Measurements from ENCODE around the gene FOXP1.

The FOXP1 gene

GRCh38 chr3:71520161-71521020 lies 63.1 kb downstream of the FOXP1 start:
- Histone ChIP-seq H3K36me3 (ENCODE audit: control insufficient read depth, insufficient read depth, low read length) (no peaks in the 10 kb centered on the region), H3K9ac (ENCODE audit: low read length) (no peak overlapping the region), H3K27me3 (ENCODE audit: control insufficient read depth, insufficient read depth, low read length) (no peaks in the 10 kb centered on the region), H3K4me1 (ENCODE audit: control insufficient read depth, insufficient read depth, low read length) (no peaks in the 10 kb centered on the region), H3K4me3 (ENCODE audit: low read length) (no peak overlapping the region), H3K9me3 (ENCODE audit: control insufficient read depth, low read length) (no peaks in the 10 kb centered on the region)

- no peak overlapping the region for H3K9ac ChIP-seq (ENCODE audit: low read length)
- H3K36me3 ChIP-seq (ENCODE audit: control insufficient read depth, insufficient read depth, low read length), result no peaks in the 10 kb centered on the region
- no peaks in the 10 kb centered on the region for H3K4me1 ChIP-seq (ENCODE audit: control insufficient read depth, insufficient read depth, low read length)
- H3K4me3 ChIP-seq (ENCODE audit: low read length), result no peak overlapping the region
- H3K27me3 ChIP-seq (ENCODE audit: control insufficient read depth, insufficient read depth, low read length), result no peaks in the 10 kb centered on the region
- H3K9me3 ChIP-seq (ENCODE audit: control insufficient read depth, low read length), result no peaks in the 10 kb centered on the region
Observed at GRCh38 chr3:71518089-71518488, 65.4 kb downstream of the FOXP1 start.

- H3K4me3 ChIP-seq (ENCODE audit: low read length), result no peak overlapping the region
- no peak overlapping the region for H3K9ac ChIP-seq (ENCODE audit: low read length)
- no peaks in the 10 kb centered on the region for H3K4me1 ChIP-seq (ENCODE audit: control insufficient read depth, insufficient read depth, low read length)
- H3K36me3 ChIP-seq (ENCODE audit: control insufficient read depth, insufficient read depth, low read length), result no peaks in the 10 kb centered on the region
- no peaks in the 10 kb centered on the region for H3K9me3 ChIP-seq (ENCODE audit: control insufficient read depth, low read length)
- H3K27me3 ChIP-seq (ENCODE audit: control insufficient read depth, insufficient read depth, low read length), result no peaks in the 10 kb centered on the region
Observed at GRCh38 chr3:71517271-71517791, 66.2 kb downstream of the FOXP1 start.

- H3K4me3 ChIP-seq (ENCODE audit: low read length), result no peak overlapping the region
Observed at GRCh38 chr3:71515636-71516365, 67.7 kb downstream of the FOXP1 start.

GRCh38 chr3:71514621-71515020 lies 68.9 kb downstream of the FOXP1 start:
- H3K9me3 ChIP-seq (ENCODE audit: control insufficient read depth, low read length), result no peaks in the 10 kb centered on the region
- no peak overlapping the region for H3K4me3 ChIP-seq (ENCODE audit: low read length)
- H3K27me3 ChIP-seq (ENCODE audit: control insufficient read depth, insufficient read depth, low read length), result no peaks in the 10 kb centered on the region
- no peaks in the 10 kb centered on the region for H3K36me3 ChIP-seq (ENCODE audit: control insufficient read depth, insufficient read depth, low read length)
- H3K9ac ChIP-seq (ENCODE audit: low read length), result no peak overlapping the region
- no peaks in the 10 kb centered on the region for H3K4me1 ChIP-seq (ENCODE audit: control insufficient read depth, insufficient read depth, low read length)

More at GRCh38 chr3:71515636-71516365, 67.7 kb downstream of the FOXP1 start:
- Histone ChIP-seq H3K27me3 (ENCODE audit: control insufficient read depth, insufficient read depth, low read length) (no peaks in the 10 kb centered on the region), H3K9ac (ENCODE audit: low read length) (no peak overlapping the region), H3K36me3 (ENCODE audit: control insufficient read depth, insufficient read depth, low read length) (no peaks in the 10 kb centered on the region), H3K9me3 (ENCODE audit: control insufficient read depth, low read length) (no peaks in the 10 kb centered on the region), H3K4me1 (ENCODE audit: control insufficient read depth, insufficient read depth, low read length) (no peaks in the 10 kb centered on the region)

- no peaks in the 10 kb centered on the region for H3K27me3 ChIP-seq (ENCODE audit: control insufficient read depth, insufficient read depth, low read length)
- H3K36me3 ChIP-seq (ENCODE audit: control insufficient read depth, insufficient read depth, low read length), result no peaks in the 10 kb centered on the region
- no peak overlapping the region for H3K4me3 ChIP-seq (ENCODE audit: low read length)
- no peak overlapping the region for H3K9ac ChIP-seq (ENCODE audit: low read length)
- no peaks in the 10 kb centered on the region for H3K9me3 ChIP-seq (ENCODE audit: control insufficient read depth, low read length)
- H3K4me1 ChIP-seq (ENCODE audit: control insufficient read depth, insufficient read depth, low read length), result no peaks in the 10 kb centered on the region
Observed at GRCh38 chr3:71513515-71513914, 70.0 kb downstream of the FOXP1 start.

- no peaks in the 10 kb centered on the region for H3K4me1 ChIP-seq (ENCODE audit: control insufficient read depth, insufficient read depth, low read length)
- no peaks in the 10 kb centered on the region for H3K9me3 ChIP-seq (ENCODE audit: control insufficient read depth, low read length)
- H3K27me3 ChIP-seq (ENCODE audit: control insufficient read depth, insufficient read depth, low read length), result no peaks in the 10 kb centered on the region
Observed at GRCh38 chr3:71513081-71513480, 70.4 kb downstream of the FOXP1 start.

GRCh38 chr3:71512544-71512943 lies 71.0 kb downstream of the FOXP1 start:
- Histone ChIP-seq H3K9me3 (ENCODE audit: control insufficient read depth, low read length) (no peaks in the 10 kb centered on the region), H3K4me1 (ENCODE audit: control insufficient read depth, insufficient read depth, low read length) (no peaks in the 10 kb centered on the region), H3K36me3 (ENCODE audit: control insufficient read depth, insufficient read depth, low read length) (no peaks in the 10 kb centered on the region), H3K27me3 (ENCODE audit: control insufficient read depth, insufficient read depth, low read length) (no peaks in the 10 kb centered on the region), H3K4me3 (ENCODE audit: low read length) (no peak overlapping the region), H3K9ac (ENCODE audit: low read length) (no peak overlapping the region)

More at GRCh38 chr3:71513081-71513480, 70.4 kb downstream of the FOXP1 start:
- H3K9ac ChIP-seq (ENCODE audit: low read length), result no peak overlapping the region
- H3K4me3 ChIP-seq (ENCODE audit: low read length), result no peak overlapping the region
- no peaks in the 10 kb centered on the region for H3K36me3 ChIP-seq (ENCODE audit: control insufficient read depth, insufficient read depth, low read length)

- no peak overlapping the region for H3K4me3 ChIP-seq (ENCODE audit: low read length)
Observed at GRCh38 chr3:71512000-71512399, 71.5 kb downstream of the FOXP1 start.

GRCh38 chr3:71511446-71511845 lies 72.1 kb downstream of the FOXP1 start:
- Histone ChIP-seq H3K36me3 (ENCODE audit: control insufficient read depth, insufficient read depth, low read length) (no peaks in the 10 kb centered on the region), H3K27me3 (ENCODE audit: control insufficient read depth, insufficient read depth, low read length) (no peaks in the 10 kb centered on the region), H3K9me3 (ENCODE audit: control insufficient read depth, low read length) (no peaks in the 10 kb centered on the region)

More at GRCh38 chr3:71512000-71512399, 71.5 kb downstream of the FOXP1 start:
- H3K27me3 ChIP-seq (ENCODE audit: control insufficient read depth, insufficient read depth, low read length), result no peaks in the 10 kb centered on the region
- no peaks in the 10 kb centered on the region for H3K4me1 ChIP-seq (ENCODE audit: control insufficient read depth, insufficient read depth, low read length)
- H3K9me3 ChIP-seq (ENCODE audit: control insufficient read depth, low read length), result no peaks in the 10 kb centered on the region
- H3K9ac ChIP-seq (ENCODE audit: low read length), result no peak overlapping the region
- H3K36me3 ChIP-seq (ENCODE audit: control insufficient read depth, insufficient read depth, low read length), result no peaks in the 10 kb centered on the region

GRCh38 chr3:71511037-71511436 lies 72.5 kb downstream of the FOXP1 start:
- Histone ChIP-seq H3K4me3 (ENCODE audit: low read length) (no peak overlapping the region), H3K9ac (ENCODE audit: low read length) (no peak overlapping the region), H3K4me1 (ENCODE audit: control insufficient read depth, insufficient read depth, low read length) (no peaks in the 10 kb centered on the region), H3K36me3 (ENCODE audit: control insufficient read depth, insufficient read depth, low read length) (no peaks in the 10 kb centered on the region), H3K27me3 (ENCODE audit: control insufficient read depth, insufficient read depth, low read length) (no peaks in the 10 kb centered on the region), H3K9me3 (ENCODE audit: control insufficient read depth, low read length) (no peaks in the 10 kb centered on the region)

More at GRCh38 chr3:71511446-71511845, 72.1 kb downstream of the FOXP1 start:
- no peak overlapping the region for H3K4me3 ChIP-seq (ENCODE audit: low read length)
- no peaks in the 10 kb centered on the region for H3K4me1 ChIP-seq (ENCODE audit: control insufficient read depth, insufficient read depth, low read length)
- H3K9ac ChIP-seq (ENCODE audit: low read length), result no peak overlapping the region

- Histone ChIP-seq H3K9ac (ENCODE audit: low read length) (no peak overlapping the region), H3K27me3 (ENCODE audit: control insufficient read depth, insufficient read depth, low read length) (no peaks in the 10 kb centered on the region), H3K4me3 (ENCODE audit: low read length) (no peak overlapping the region), H3K36me3 (ENCODE audit: control insufficient read depth, insufficient read depth, low read length) (no peaks in the 10 kb centered on the region), H3K4me1 (ENCODE audit: control insufficient read depth, insufficient read depth, low read length) (no peaks in the 10 kb centered on the region), H3K9me3 (ENCODE audit: control insufficient read depth, low read length) (no peaks in the 10 kb centered on the region)
Observed at GRCh38 chr3:71510510-71510909, 73.0 kb downstream of the FOXP1 start.
